Osteoblast (primary cell): ENCODE data around the gene ATP2B2. TPM values are rescaled to one million over a fixed set of nuclear protein-coding genes. Genes with fewer than 3 reads are reported as not detected.

Source experiments
- DNase-seq: peaks from one replicate; pipeline ENCODE4 v3.0.0; 2011; ENCODE audit warnings: low spot score, mixed read lengths; ENCODE audit not compliant: insufficient read length; ENCODE audit errors: missing footprints
- H2AFZ ChIP-seq: 2 replicates; pipeline ENCODE4 v1.6.0; 2011; ENCODE audit warnings: mild to moderate bottlenecking, low read length
- H3K27ac ChIP-seq: 2 replicates; pipeline ENCODE4 v1.5.1; 2011; ENCODE audit warnings: mild to moderate bottlenecking, low read depth, low read length, moderate library complexity
- H3K27me3 ChIP-seq: 2 replicates; pipeline ENCODE4 v1.6.0; 2012; ENCODE audit warnings: mild to moderate bottlenecking, control low read depth, inconsistent platforms, low read length, moderate library complexity; ENCODE audit not compliant: insufficient read depth
- H3K36me3 ChIP-seq: 2 replicates; pipeline ENCODE4 v1.5.1; 2011; ENCODE audit warnings: mild to moderate bottlenecking, low read length, control low read depth, moderate library complexity; ENCODE audit not compliant: insufficient read depth
- H3K4me1 ChIP-seq: 2 replicates; pipeline ENCODE4 v1.5.1; 2011; ENCODE audit warnings: mild to moderate bottlenecking, low read length, control low read depth, moderate library complexity; ENCODE audit not compliant: insufficient read depth
- H3K4me2 ChIP-seq: 2 replicates; pipeline ENCODE4 v1.6.0; 2011; ENCODE audit warnings: mild to moderate bottlenecking, low read length; ENCODE audit not compliant: insufficient read depth
- H3K4me3 ChIP-seq: fragments of 200-600 bp; sonication (generic); 3 replicates; pipeline ENCODE4 v1.5.1; 2012; ENCODE audit warnings: mild to moderate bottlenecking, low read length, inconsistent platforms; ENCODE audit not compliant: insufficient read depth
- H3K79me2 ChIP-seq: 2 replicates; pipeline ENCODE4 v1.6.0; 2012; ENCODE audit warnings: mild to moderate bottlenecking, low read length, control low read depth, inconsistent platforms; ENCODE audit not compliant: insufficient read depth
- H3K9me3 ChIP-seq: 2 replicates; pipeline ENCODE4 v1.5.1; 2011; ENCODE audit warnings: low read depth, low read length, control low read depth
- H4K20me1 ChIP-seq: 2 replicates; pipeline ENCODE4 v1.6.0; 2012; ENCODE audit warnings: mild to moderate bottlenecking, low read length, control low read depth; ENCODE audit not compliant: insufficient read depth
- total RNA-seq: library from RNA; depleted of rRNA; stranded (reverse); fragments of >200 nt; gene quantifications from 2 replicates; pipeline ENCODE4 v1.2.3, GENCODE V29; 2012
- TF ChIP-seq, protein P1 (sequence below): IDR thresholded peaks from 2 replicates; pipeline ENCODE4 v1.5.1; 2011; ENCODE audit warnings: mild to moderate bottlenecking, low read depth, low read length, moderate library complexity; ENCODE audit errors: extremely low read depth

ATP2B2 gene
- total RNA-seq, 1 donor = not detected

DNA sequence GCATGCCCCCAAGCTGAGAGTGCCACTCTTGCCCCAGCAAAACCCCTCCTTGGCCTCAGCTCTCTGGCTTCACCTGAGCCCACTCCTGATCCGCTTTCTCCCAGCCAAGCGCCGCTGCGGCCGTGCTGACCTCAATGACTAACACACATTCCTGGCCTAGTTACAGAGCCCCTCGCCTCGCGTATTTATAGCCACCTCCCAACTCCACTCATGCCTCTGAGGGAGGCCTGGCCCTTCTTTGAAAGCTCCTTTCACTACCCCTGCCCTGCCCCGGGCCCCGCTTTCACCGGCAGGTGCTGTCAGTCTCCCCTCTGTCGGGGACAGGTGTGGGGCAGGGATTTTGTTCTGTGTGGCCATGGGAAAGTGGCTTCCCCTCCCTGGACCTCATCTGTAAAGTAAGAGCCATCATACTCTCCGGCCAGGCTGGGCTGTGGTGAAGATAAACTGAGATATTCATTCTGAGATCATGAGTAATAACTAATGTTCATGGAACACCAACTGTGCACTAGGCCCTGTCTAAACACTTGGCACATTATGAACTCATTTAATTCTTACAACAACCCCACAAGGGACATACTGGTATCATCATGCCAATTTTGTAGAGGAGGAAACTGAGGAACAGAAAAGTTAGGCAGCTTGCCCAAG lies 13.2 kb upstream of the ATP2B2 start:
- no peaks in the 10 kb centered on the region for H3K79me2 ChIP-seq
- H4K20me1 ChIP-seq = no peaks in the 10 kb centered on the region
- peak overlapping the region; percentile 51 for H3K4me2 ChIP-seq
- H3K27me3 ChIP-seq = peaks cover 28% of the 10 kb centered on the region
- peak overlapping the region; percentile 76 for H3K27ac ChIP-seq
- H3K4me1 ChIP-seq = peaks cover 13% of the 10 kb centered on the region
- peak; percentile 91 for DNase-seq
- H3K36me3 ChIP-seq = no peaks in the 10 kb centered on the region
- no peak overlapping the region for H3K4me3 ChIP-seq
- H3K9me3 ChIP-seq = no peaks in the 10 kb centered on the region
- H2AFZ ChIP-seq = peak overlapping the region; percentile 81
- TF ChIP-seq, protein P1, sequence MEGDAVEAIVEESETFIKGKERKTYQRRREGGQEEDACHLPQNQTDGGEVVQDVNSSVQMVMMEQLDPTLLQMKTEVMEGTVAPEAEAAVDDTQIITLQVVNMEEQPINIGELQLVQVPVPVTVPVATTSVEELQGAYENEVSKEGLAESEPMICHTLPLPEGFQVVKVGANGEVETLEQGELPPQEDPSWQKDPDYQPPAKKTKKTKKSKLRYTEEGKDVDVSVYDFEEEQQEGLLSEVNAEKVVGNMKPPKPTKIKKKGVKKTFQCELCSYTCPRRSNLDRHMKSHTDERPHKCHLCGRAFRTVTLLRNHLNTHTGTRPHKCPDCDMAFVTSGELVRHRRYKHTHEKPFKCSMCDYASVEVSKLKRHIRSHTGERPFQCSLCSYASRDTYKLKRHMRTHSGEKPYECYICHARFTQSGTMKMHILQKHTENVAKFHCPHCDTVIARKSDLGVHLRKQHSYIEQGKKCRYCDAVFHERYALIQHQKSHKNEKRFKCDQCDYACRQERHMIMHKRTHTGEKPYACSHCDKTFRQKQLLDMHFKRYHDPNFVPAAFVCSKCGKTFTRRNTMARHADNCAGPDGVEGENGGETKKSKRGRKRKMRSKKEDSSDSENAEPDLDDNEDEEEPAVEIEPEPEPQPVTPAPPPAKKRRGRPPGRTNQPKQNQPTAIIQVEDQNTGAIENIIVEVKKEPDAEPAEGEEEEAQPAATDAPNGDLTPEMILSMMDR = no peak

DNA sequence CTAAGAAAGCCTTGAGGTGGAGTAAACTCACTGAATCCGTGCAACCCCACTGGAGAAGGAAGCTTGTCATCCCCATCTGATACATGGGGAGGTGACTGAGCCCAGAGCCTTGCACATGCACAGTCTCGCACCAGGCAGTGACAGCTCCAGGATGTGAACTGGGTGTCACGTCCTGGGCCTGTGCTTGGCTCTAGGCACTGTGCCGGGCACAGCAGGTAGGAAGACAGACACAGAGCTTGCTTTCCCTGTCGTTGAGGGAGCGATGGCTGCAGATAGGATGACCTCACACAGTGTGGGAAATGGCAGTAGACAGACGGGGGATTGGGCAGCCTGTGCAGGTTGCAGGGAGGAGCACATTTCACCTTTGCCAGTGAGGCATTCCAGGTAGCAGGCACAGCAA lies 12.2 kb upstream of the ATP2B2 start:
- H4K20me1 ChIP-seq = no peaks in the 10 kb centered on the region
- peaks cover 18% of the 10 kb centered on the region for H3K27me3 ChIP-seq
- H3K9me3 ChIP-seq = no peaks in the 10 kb centered on the region
- peak; percentile 55 for DNase-seq
- H3K4me1 ChIP-seq = peaks cover 14% of the 10 kb centered on the region
- H3K79me2 ChIP-seq = no peaks in the 10 kb centered on the region
- no peak overlapping the region for H3K27ac ChIP-seq
- H3K4me3 ChIP-seq = no peak overlapping the region
- H3K36me3 ChIP-seq = no peaks in the 10 kb centered on the region
- TF ChIP-seq, protein P1 = no peak
- H3K4me2 ChIP-seq = no peak overlapping the region
- H2AFZ ChIP-seq = no peak overlapping the region

DNA sequence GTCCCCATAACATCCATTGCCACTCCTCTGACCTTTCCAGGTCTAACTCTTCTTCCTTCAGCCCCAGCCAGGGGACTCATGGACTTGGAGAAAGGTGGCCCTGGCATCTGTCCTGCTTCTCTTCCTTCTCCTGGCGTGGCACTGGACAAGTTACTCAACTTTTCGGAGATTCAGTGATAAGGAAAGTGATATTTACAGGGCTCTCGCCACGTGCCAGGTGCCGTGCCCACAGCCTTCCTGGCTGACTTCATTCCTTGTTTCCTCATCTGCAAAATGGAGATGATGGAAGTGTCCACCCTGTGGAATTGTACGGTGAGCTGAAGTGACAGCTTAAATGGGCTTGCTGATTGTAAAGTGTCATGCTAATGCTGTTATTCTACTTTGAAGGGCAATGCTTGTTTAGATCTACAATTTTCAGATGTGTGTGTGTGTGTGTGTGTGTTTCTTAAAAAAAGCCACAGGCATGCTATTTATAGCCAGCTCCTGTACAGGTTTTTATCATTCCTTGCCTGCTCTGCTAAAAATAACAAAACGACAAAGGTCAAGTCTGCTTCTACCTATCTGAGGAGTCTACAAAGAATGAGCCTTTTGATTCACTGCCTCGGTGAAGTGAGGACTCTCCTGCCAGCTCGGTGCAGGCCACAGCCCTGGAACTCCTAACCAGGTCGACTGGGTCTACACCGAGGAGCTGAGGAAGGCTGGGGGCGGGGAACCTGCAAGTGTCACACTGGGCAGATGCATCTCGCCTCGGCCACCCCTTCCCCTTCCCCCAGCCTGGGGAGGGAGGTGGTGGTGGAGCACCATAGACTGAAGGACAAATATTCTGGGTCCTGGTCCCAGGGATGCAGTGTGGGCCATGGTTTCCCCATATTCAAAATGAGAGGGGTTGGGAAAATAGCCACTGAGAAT lies 11.4 kb upstream of the ATP2B2 start:
- H3K36me3 ChIP-seq = no peaks in the 10 kb centered on the region
- peaks cover 11% of the 10 kb centered on the region for H3K27me3 ChIP-seq
- TF ChIP-seq, protein P1 = no peak
- no peak overlapping the region for H3K4me3 ChIP-seq
- no peaks in the 10 kb centered on the region for H3K9me3 ChIP-seq
- no peak overlapping the region for H2AFZ ChIP-seq
- no peak overlapping the region for H3K27ac ChIP-seq
- DNase-seq = no peak
- H3K4me1 ChIP-seq = peaks cover 22% of the 10 kb centered on the region
- no peak overlapping the region for H3K4me2 ChIP-seq
- H3K79me2 ChIP-seq = no peaks in the 10 kb centered on the region
- H4K20me1 ChIP-seq = no peaks in the 10 kb centered on the region

GRCh38 chr3:10515884-10516495 lies 10.6 kb upstream of the ATP2B2 start:
- DNase-seq = no peak
- TF ChIP-seq, protein P1 = peak; percentile 13
- Histone ChIP-seq H3K36me3 (no peaks in the 10 kb centered on the region), H3K4me2 (no peak overlapping the region), H3K4me1 (peaks cover 23% of the 10 kb centered on the region), H2AFZ (no peak overlapping the region), H3K4me3 (no peak overlapping the region), H3K9me3 (no peaks in the 10 kb centered on the region), H3K27me3 (peaks cover 3% of the 10 kb centered on the region), H3K27ac (no peak overlapping the region), H3K79me2 (no peaks in the 10 kb centered on the region), H4K20me1 (no peaks in the 10 kb centered on the region)
